A549 treated with DMSO at 1 μM for 4 hours (cell line): ENCODE data around the gene RPL6. TPM values are rescaled to one million over a fixed set of nuclear protein-coding genes. Genes with fewer than 3 reads are reported as not detected.

ENCODE experiments used
- total RNA-seq: library from RNA; stranded (reverse); fragments of 200-300 nt; extraction: Qiagen RNA extraction; gene quantifications from 5 replicates; pipeline ENCODE4 v1.2.3, GENCODE V29; 2022; ENCODE audit warnings: low read depth

The RPL6 gene
- 2,150 to 2,455 TPM (median 2,190 TPM) in 5 replicates for total RNA-seq

DNA sequence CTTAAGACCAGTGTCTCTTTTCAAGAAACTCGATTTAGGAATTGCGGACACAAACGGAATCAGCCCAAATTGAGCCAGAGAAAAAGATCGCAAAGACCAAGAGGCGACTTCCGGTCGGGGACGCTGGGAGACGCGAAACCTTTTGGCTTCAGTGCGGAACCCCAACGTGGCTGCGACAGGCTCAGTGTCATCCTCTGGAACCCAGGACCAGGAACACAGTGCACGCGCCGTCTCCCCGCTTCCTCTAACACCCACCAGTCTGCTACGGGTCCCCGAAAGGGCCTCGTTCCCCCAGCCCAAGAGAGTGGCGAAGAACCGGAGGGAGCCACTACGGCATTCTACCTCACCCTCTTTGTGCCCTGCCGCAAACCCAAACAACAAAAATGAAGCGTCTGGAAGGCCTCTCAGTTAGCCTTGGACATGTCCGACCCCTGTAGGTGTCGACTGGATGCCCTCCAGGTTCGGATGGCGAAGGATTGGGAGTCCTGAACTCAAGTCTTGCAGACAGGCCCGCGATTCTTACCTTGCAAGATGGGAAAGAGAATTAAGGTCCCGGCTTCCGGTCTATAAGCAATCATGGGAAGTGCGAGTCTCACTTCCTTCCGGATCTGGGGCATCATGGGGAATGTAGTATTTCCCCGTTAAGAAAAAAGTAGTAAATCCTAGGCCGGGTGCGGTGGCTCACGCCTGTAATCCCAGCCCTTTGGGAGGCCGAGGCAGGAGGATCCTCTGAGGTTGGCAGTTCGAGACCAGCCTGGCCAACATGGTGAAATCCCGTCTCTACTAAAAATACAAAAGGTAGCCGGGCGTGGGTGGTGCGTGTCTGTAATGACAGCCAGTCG, at the start of gene RPL6:
TSS of gene RPL6 (minus strand) at position 542 of the 842 bp plus-strand sequence. CDS start 949 bp downstream, outside the sequence.

DNA sequence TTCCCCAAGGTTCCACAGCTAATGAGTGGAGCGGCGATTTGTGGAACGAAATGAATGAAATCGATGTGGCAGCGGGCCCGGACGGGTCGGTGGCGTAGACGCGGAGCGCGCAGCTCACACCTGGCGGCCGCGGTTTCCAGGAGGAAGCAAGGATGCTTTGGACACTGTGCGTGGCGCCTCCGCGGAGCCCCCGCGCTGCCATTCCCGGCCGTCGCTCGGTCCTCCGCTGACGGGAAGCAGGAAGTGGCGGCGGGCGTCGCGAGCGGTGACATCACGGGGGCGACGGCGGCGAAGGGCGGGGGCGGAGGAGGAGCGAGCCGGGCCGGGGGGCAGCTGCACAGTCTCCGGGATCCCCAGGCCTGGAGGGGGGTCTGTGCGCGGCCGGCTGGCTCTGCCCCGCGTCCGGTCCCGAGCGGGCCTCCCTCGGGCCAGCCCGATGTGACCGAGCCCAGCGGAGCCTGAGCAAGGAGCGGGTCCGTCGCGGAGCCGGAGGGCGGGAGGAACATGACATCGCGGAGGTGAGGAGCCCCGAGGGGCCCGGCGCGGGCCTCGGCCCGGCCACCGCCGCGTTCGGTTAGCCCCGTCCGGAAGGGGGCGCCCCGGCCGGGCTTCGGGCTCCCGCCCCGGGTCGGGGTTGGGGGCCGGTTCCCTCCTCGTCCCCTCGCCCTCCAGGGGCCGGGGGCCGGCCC, 9.3 kb upstream of the RPL6 start, which contains the start of gene PTPN11:
TSS of gene PTPN11 (plus strand) at position 340 of the 689 bp plus-strand sequence. CDS start at position 505, 165 bp downstream.

DNA sequence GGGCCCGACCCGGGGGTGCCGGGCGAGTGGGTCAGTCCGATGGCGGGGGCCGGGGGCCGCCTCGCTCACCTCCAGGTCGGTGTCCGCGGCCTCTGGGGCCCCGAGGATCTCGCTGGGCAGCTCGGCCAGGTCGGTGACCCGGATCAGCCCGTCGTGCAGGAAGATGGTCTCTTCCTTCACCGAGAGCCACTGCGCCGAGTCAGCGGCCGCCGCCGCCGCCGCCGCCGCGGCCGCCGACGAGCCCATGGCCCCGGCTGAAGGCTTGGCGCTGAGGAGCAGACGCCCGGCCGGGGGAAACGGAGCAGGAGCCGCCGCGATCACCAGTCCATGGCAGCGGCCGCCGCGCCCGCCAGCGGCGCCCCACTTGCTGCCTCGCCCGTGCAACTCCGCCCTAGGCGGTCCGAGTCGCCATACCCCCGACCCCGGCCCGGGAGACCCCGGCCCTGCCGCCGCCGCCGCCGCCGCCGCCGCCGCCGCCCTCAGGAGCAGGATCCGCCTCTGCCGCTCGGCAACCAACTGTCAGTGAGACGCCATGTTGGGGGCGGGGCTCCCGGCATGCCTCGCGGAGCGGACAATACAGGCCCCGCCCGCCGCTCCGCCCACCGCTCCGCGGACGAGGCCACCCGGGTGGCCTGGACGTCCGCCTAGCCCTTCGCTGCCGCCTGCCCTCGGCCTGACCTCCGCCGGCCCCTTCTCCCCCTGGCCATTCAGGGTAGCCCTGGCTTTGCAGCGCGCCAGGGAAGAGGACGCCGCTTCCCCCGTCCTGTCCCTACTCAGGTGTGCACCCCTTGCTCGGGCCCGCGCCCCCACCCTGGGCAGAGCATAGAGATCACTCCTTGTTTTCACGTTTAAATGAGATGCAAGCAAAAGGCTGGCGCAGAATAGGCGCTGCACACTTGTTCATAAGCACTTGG, 27.3 kb downstream of the RPL6 start, which contains the start of gene HECTD4:
TSS of gene HECTD4 (minus strand) at position 549 of the 914 bp plus-strand sequence. CDS start at position 246, 303 bp downstream.

Other genes starting within 250 kb of the RPL6 start
- 8.7 to 15.2 TPM (median 12.6 TPM) in 5 replicates for gene HECTD4, start 27.2 kb downstream of the RPL6 start, total RNA-seq
- gene PTPN11, start 9.3 kb upstream of the RPL6 start, total RNA-seq: 51.2 to 70.4 TPM (median 68.0 TPM) in 5 replicates